H9 (cell line): ENCODE measurements around the gene PON2. TPM values are rescaled to one million over a fixed set of nuclear protein-coding genes. Genes with fewer than 3 reads are reported as not detected.
A peak's percentile ranks its signal among the peaks of the same experiment; 100 is the strongest.

Experiments used
- DNase-seq: peaks from one replicate; pipeline ENCODE4 v3.0.0-alpha.2; 2017
- H2AFZ ChIP-seq: one replicate; pipeline ENCODE4 v1.6.1; 2013; ENCODE audit warnings: mild to moderate bottlenecking, low read length, control low read depth, moderate library complexity
- H2AK5ac ChIP-seq: 2 replicates; pipeline ENCODE4 v1.6.1; 2013; ENCODE audit warnings: low read length, control low read depth, mixed read lengths; ENCODE audit not compliant: insufficient read length
- H2BK120ac ChIP-seq: one replicate; pipeline ENCODE4 v1.6.1; 2013; ENCODE audit warnings: low read depth, mild to moderate bottlenecking, low read length, control low read depth, inconsistent platforms; ENCODE audit not compliant: poor library complexity, severe bottlenecking
- H2BK12ac ChIP-seq: 2 replicates; pipeline ENCODE4 v1.6.1; 2013; ENCODE audit warnings: low read length, control low read depth, mixed read lengths, low read depth; ENCODE audit not compliant: insufficient read length
- H2BK15ac ChIP-seq: 2 replicates; pipeline ENCODE4 v1.6.1; 2013; ENCODE audit warnings: low read depth, low read length, control low read depth
- H2BK20ac ChIP-seq: one replicate; pipeline ENCODE4 v1.6.1; 2013; ENCODE audit warnings: low read depth, mild to moderate bottlenecking, low read length, control low read depth, inconsistent platforms; ENCODE audit not compliant: poor library complexity, severe bottlenecking
- H2BK5ac ChIP-seq: 2 replicates; pipeline ENCODE4 v1.6.1; 2013; ENCODE audit warnings: low read length, control low read depth, mixed read lengths; ENCODE audit not compliant: insufficient read length
- H3K14ac ChIP-seq: 2 replicates; pipeline ENCODE4 v1.6.1; 2013; ENCODE audit warnings: low read length, control low read depth; ENCODE audit not compliant: insufficient read depth
- H3K18ac ChIP-seq: 2 replicates; pipeline ENCODE4 v1.6.1; 2013; ENCODE audit warnings: low read depth, mild to moderate bottlenecking, mixed read lengths, low read length, control low read depth; ENCODE audit not compliant: insufficient read length
- H3K23ac ChIP-seq: 2 replicates; pipeline ENCODE4 v1.6.1; 2013; ENCODE audit warnings: low read length, control low read depth, mixed read lengths, low read depth; ENCODE audit not compliant: insufficient read length
- H3K23me2 ChIP-seq: 2 replicates; pipeline ENCODE4 v1.6.1; 2013; ENCODE audit warnings: low read depth, mild to moderate bottlenecking, mixed read lengths, low read length, control low read depth; ENCODE audit not compliant: insufficient read length, poor library complexity, severe bottlenecking
- H3K27ac ChIP-seq: 2 replicates; pipeline ENCODE4 v1.5.1; 2013; ENCODE audit warnings: low read length, control low read depth, mixed read lengths, low read depth; ENCODE audit not compliant: insufficient read length
- H3K27me3 ChIP-seq: 2 replicates; pipeline ENCODE4 v1.6.1; 2013; ENCODE audit warnings: low read length, control low read depth, inconsistent platforms; ENCODE audit not compliant: insufficient read depth
- H3K4ac ChIP-seq: 2 replicates; pipeline ENCODE4 v1.6.1; 2013; ENCODE audit warnings: low read depth, mild to moderate bottlenecking, control low read depth, inconsistent platforms, low read length, moderate library complexity
- H3K4me1 ChIP-seq: 2 replicates; pipeline ENCODE4 v1.6.1; 2013; ENCODE audit warnings: low read length, control low read depth, inconsistent platforms; ENCODE audit not compliant: insufficient read depth
- H3K4me2 ChIP-seq: 2 replicates; pipeline ENCODE4 v1.6.1; 2013; ENCODE audit warnings: low read length, control low read depth, mixed read lengths; ENCODE audit not compliant: insufficient read length, insufficient read depth
- H3K56ac ChIP-seq: 2 replicates; pipeline ENCODE4 v1.6.1; 2013; ENCODE audit warnings: low read depth, mild to moderate bottlenecking, mixed read lengths, low read length, control low read depth; ENCODE audit not compliant: insufficient read length
- H3K79me1 ChIP-seq: 2 replicates; pipeline ENCODE4 v1.6.1; 2013; ENCODE audit warnings: low read depth, mild to moderate bottlenecking, moderate library complexity, low read length, control low read depth, inconsistent platforms; ENCODE audit not compliant: insufficient read depth, poor library complexity, severe bottlenecking
- H3K79me2 ChIP-seq: 2 replicates; pipeline ENCODE4 v1.6.1; 2013; ENCODE audit warnings: low read length, control low read depth, inconsistent platforms; ENCODE audit not compliant: insufficient read depth
- H3K9ac ChIP-seq: 2 replicates; pipeline ENCODE4 v1.6.1; 2013; ENCODE audit warnings: low read length, control low read depth, mixed read lengths; ENCODE audit not compliant: insufficient read length; ENCODE audit errors: extremely low read depth
- H3K9me3 ChIP-seq: one replicate; pipeline ENCODE4 v1.6.1; 2013; ENCODE audit warnings: low read depth, low read length, inconsistent platforms; ENCODE audit not compliant: control insufficient read depth
- H3T11ph ChIP-seq: one replicate; pipeline ENCODE4 v1.6.1; 2013; ENCODE audit warnings: mild to moderate bottlenecking, low read length, control low read depth, inconsistent platforms
- H4K20me1 ChIP-seq: one replicate; pipeline ENCODE4 v1.6.1; 2013; ENCODE audit not compliant: control insufficient read depth, insufficient read length, insufficient read depth
- H4K5ac ChIP-seq: 2 replicates; pipeline ENCODE4 v1.6.1; 2013; ENCODE audit warnings: low read depth, mild to moderate bottlenecking, mixed read lengths, low read length, control low read depth; ENCODE audit not compliant: insufficient read length
- H4K8ac ChIP-seq: replicated peaks from 2 replicates; pipeline ENCODE4 v1.6.1; 2013; ENCODE audit warnings: low read length, control low read depth, mixed read lengths, low read depth; ENCODE audit not compliant: insufficient read length
- H4K91ac ChIP-seq: 2 replicates; pipeline ENCODE4 v1.6.1; 2013; ENCODE audit warnings: low read depth, mild to moderate bottlenecking, moderate library complexity, mixed read lengths, low read length, control low read depth; ENCODE audit not compliant: insufficient read length
- H3K27ac Mint-ChIP-seq, 3 experiments: 2 replicates in 2 of 3; 3 replicates in 1 of 3; pipeline ENCODE4 v1.8.0; 2020 to 2021; ENCODE audit warnings: mixed read lengths in 3 of 3, mild to moderate bottlenecking in 1 of 3, moderate library complexity in 1 of 3
- H3K27me3 Mint-ChIP-seq: 2 replicates; pipeline ENCODE4 v1.8.0; 2021; ENCODE audit warnings: low read depth, mild to moderate bottlenecking, moderate library complexity, mixed read lengths
- H3K36me3 Mint-ChIP-seq, 3 experiments: 2 replicates in 2 of 3; 3 replicates in 1 of 3; pipeline ENCODE4 v1.8.0; 2020 to 2021; ENCODE audit warnings: low read depth in 3 of 3, mixed read lengths in 3 of 3; ENCODE audit not compliant: insufficient read depth in 1 of 3
- H3K4me1 Mint-ChIP-seq, 2 experiments: 2 replicates each; pipeline ENCODE4 v1.8.0; 2020; ENCODE audit warnings: mixed read lengths in 2 of 2
- H3K4me3 Mint-ChIP-seq, 2 experiments: 2 replicates in 1 of 2; 3 replicates in 1 of 2; pipeline ENCODE4 v1.8.0; 2020 to 2021; ENCODE audit warnings: mild to moderate bottlenecking in 2 of 2, mixed read lengths in 2 of 2, moderate library complexity in 1 of 2
- H3K9me3 Mint-ChIP-seq, 2 experiments: 2 replicates in 1 of 2; 3 replicates in 1 of 2; pipeline ENCODE4 v1.8.0; 2020; ENCODE audit warnings: mild to moderate bottlenecking in 2 of 2, mixed read lengths in 2 of 2, moderate library complexity in 1 of 2
- WGBS: extraction: QIAGEN DNeasy Blood & Tissue Kit; methylation state at CpG from one replicate; pipeline ENCODE4 v1.1.7; 2013; ENCODE audit warnings: missing lambda C conversion rate, low lambda C conversion rate, mixed read lengths; ENCODE audit not compliant: insufficient read length; ENCODE audit errors: extremely low coverage; 5-methylcytosine and 5-hydroxymethylcytosine counted together
- total RNA-seq: library from RNA; stranded (reverse); gene quantifications from 2 replicates; pipeline ENCODE4 v1.2.1, GENCODE V29; 2021
- TF ChIP-seq, protein P1 (sequence below): fragments of 200-600 bp; sonication (generic); conservative IDR thresholded peaks from 3 replicates; pipeline ENCODE4 v1.8.0; 2021; ENCODE audit warnings: antibody characterized with exemption, mild to moderate bottlenecking

Gene PON2
- total RNA-seq, 1 experiment from 2014 or later: 26.7 TPM

DNA sequence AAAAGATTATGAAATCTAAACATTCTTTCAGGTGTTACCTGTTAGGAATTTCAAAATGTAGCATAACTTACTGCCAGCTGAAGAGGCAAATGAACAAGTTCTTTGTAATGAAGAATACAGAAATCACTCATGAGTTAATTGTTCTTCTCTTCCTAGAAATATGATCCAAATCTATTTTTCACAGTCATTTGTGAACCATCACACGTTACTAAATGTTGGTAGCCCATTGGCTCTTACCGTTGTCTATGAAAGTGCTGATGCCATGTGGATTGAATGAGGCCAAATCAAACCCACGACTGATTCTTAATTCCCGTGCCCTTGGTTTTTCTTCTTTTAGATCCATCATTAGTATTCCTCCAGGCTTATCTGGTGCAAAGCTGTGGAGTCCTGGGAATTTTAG is 22.8 kb downstream of the PON2 start:
- H2BK15ac ChIP-seq: no peak overlapping the region
- no peak overlapping the region for H3K27ac ChIP-seq
- H3K4me1 Mint-ChIP-seq: peaks cover 8 to 9% of the 10 kb centered on the region in 2 experiments
- H2BK20ac ChIP-seq: no peak overlapping the region
- H3K23me2 ChIP-seq: no peaks in the 10 kb centered on the region
- no peak overlapping the region for H3K14ac ChIP-seq
- no peak overlapping the region for H2BK120ac ChIP-seq
- H3K23ac ChIP-seq: no peak overlapping the region
- 0 out of 7 replicates have a peak overlapping the region, but pooled peaks of 1 of the 3 experiments have one; percentile 69 for H3K27ac Mint-ChIP-seq
- H4K91ac ChIP-seq: no peak overlapping the region
- H3K79me2 ChIP-seq: no peaks in the 10 kb centered on the region
- H3K9ac ChIP-seq: no peak overlapping the region
- no peak overlapping the region for H3K4me3 Mint-ChIP-seq
- no peaks in the 10 kb centered on the region for H3K27me3 ChIP-seq
- no peaks in the 10 kb centered on the region for H3K79me1 ChIP-seq
- no CpG with 5 or more reads among the region's 4 CpGs for WGBS
- H4K8ac ChIP-seq: no peak overlapping the region
- no peak overlapping the region for H4K5ac ChIP-seq
- H3K27me3 Mint-ChIP-seq: no peaks in the 10 kb centered on the region
- no peak for DNase-seq
- H3K4me2 ChIP-seq: no peak overlapping the region
- peaks cover 0 to 29% (median 20%) of the 10 kb centered on the region in 3 experiments; a peak in 5 of 7 replicates for H3K36me3 Mint-ChIP-seq
- no peak overlapping the region for H2AFZ ChIP-seq
- H2BK5ac ChIP-seq: no peak overlapping the region
- H3K18ac ChIP-seq: no peak overlapping the region
- H2BK12ac ChIP-seq: no peak overlapping the region
- no peaks in the 10 kb centered on the region for H4K20me1 ChIP-seq
- no peaks in the 10 kb centered on the region for H3K4me1 ChIP-seq
- H3K9me3 ChIP-seq: no peaks in the 10 kb centered on the region
- H3K4ac ChIP-seq: no peak overlapping the region
- H3K9me3 Mint-ChIP-seq: no peaks in the 10 kb centered on the region
- TF ChIP-seq, protein P1, sequence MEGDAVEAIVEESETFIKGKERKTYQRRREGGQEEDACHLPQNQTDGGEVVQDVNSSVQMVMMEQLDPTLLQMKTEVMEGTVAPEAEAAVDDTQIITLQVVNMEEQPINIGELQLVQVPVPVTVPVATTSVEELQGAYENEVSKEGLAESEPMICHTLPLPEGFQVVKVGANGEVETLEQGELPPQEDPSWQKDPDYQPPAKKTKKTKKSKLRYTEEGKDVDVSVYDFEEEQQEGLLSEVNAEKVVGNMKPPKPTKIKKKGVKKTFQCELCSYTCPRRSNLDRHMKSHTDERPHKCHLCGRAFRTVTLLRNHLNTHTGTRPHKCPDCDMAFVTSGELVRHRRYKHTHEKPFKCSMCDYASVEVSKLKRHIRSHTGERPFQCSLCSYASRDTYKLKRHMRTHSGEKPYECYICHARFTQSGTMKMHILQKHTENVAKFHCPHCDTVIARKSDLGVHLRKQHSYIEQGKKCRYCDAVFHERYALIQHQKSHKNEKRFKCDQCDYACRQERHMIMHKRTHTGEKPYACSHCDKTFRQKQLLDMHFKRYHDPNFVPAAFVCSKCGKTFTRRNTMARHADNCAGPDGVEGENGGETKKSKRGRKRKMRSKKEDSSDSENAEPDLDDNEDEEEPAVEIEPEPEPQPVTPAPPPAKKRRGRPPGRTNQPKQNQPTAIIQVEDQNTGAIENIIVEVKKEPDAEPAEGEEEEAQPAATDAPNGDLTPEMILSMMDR: no peak
- no peak overlapping the region for H2AK5ac ChIP-seq
- H3K56ac ChIP-seq: no peak overlapping the region
- no peak overlapping the region for H3T11ph ChIP-seq
